Lower lobe of right lung (tissue), 2 donors: ENCODE results near the gene CEP70. TPM values are rescaled to one million over a fixed set of nuclear protein-coding genes. Genes with fewer than 3 reads are reported as not detected.
"Not testable (repeated sequence)": the region's sequence is repeated elsewhere in the genome, so short reads cannot be mapped to it uniquely, and the experiment has no call there.

Experiments used
- ATAC-seq, 2 donors: fragments of 200-7000 bp; cut with Tn5 transposase; one replicate each; pipeline ENCODE4 v1.9.1; 2020 to 2022; ENCODE audit warnings: mild to moderate bottlenecking in 2 of 2, moderate library complexity in 2 of 2
- DNase-seq: peaks from one replicate; pipeline ENCODE4 v3.0.0-alpha.2; 2020
- H3K27ac ChIP-seq: fragments of 200-600 bp; one replicate; pipeline ENCODE4 v1.8.0; 2022
- H3K27me3 ChIP-seq: fragments of 200-600 bp; one replicate; pipeline ENCODE4 v1.8.0; 2022; ENCODE audit warnings: low read depth
- H3K36me3 ChIP-seq: fragments of 200-600 bp; one replicate; pipeline ENCODE4 v1.8.0; 2022; ENCODE audit warnings: mild to moderate bottlenecking
- H3K4me1 ChIP-seq: fragments of 200-600 bp; one replicate; pipeline ENCODE4 v1.8.0; 2022
- H3K4me3 ChIP-seq: fragments of 200-600 bp; one replicate; pipeline ENCODE4 v1.8.0; 2022; ENCODE audit warnings: mild to moderate bottlenecking
- H3K9me3 ChIP-seq: fragments of 200-600 bp; one replicate; pipeline ENCODE4 v1.8.0; 2022
- CTCF ChIP-seq: fragments of 200-600 bp; IDR thresholded peaks from one replicate; pipeline ENCODE4 v1.8.0; 2022; ENCODE audit warnings: antibody characterized with exemption, mild to moderate bottlenecking
- intact Hi-C: fragments of 100-400 bp; cut with DNase I; formaldehyde crosslinking; loops from one replicate; pipeline ENCODE4 v1.11.0; 2022
- total RNA-seq: library from RNA; stranded (reverse); fragmentation: NEBNext Ultra II Directional; extraction: Animal tissue kit (Norgen Biotek cat#: 25700); gene quantifications from one replicate; pipeline ENCODE4 v1.2.1, GENCODE V29; 2021
- donor health status: DM: no; HTN: yes; CAD: no; lungs with severe emphysema.

Gene CEP70
- total RNA-seq, 1 donor from 2014 or later, result 45.2 TPM

- Histone ChIP-seq H3K9me3 (no peaks in the 10 kb centered on the region), H3K27me3 (no peaks in the 10 kb centered on the region), H3K4me3 (no peak overlapping the region), H3K4me1 (peaks cover 9% of the 10 kb centered on the region), H3K36me3 (peaks cover 7% of the 10 kb centered on the region), H3K27ac (no peak overlapping the region)
- no peak for TF ChIP-seq CTCF
- ATAC-seq (no peak), DNase-seq (no peak)
- intact Hi-C loops, result no loop called here
Observed at GRCh38 chr3:138494607-138494929, 99.5 kb downstream of the CEP70 start.

DNA sequence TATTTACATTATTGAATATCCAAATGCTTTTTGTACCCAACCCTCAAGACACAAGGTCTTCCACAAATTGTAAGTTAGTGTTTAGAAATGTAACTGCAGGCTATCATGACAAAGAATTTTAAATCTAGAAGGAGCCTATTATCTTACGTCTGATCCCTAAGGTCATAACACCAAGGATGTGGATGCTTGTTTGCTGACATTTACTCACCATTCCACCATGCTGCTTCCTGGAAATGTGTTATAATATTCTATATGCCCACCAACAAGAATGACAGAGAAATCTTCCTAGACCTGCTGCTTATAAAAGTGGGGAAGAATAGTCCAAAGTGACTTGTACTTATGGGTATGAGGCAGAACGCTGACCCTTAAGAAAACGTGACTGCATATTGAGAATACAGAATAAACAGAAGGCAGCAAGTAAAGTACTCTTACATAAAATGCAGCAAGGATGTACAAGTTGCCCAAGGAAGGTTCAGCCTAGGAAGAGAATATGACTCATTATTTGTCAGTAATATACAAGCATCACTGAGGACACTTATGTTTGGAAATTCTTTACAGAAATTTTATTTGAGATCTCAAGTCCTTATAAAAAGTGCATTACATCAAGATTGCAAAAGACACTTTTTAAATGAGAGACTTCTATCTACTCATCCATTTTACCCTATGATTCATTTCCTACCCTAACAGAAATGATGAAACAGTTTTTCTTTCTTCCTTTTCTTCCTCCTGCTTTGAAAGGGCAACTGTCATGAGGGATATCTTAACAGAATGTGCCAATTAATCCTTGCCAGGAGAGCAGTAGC lies 100.1 kb downstream of the CEP70 start:
- intact Hi-C loops, result no loop called here
- no peaks in the 10 kb centered on the region for H3K9me3 ChIP-seq
- peaks cover 1% of the 10 kb centered on the region for H3K36me3 ChIP-seq
- ATAC-seq, result peak; percentile 83 to 87
- no peaks in the 10 kb centered on the region for H3K27me3 ChIP-seq
- DNase-seq, result no peak
- TF ChIP-seq CTCF, result no peak
- no peak overlapping the region for H3K4me3 ChIP-seq
- no peak overlapping the region for H3K27ac ChIP-seq
- H3K4me1 ChIP-seq, result peaks cover 9% of the 10 kb centered on the region

- H3K27ac ChIP-seq, result no peak overlapping the region
- peak; percentile 16 to 23 for ATAC-seq
- no peak for DNase-seq
- intact Hi-C loops, result no loop called here
- peaks cover under 1% of the 10 kb centered on the region for H3K9me3 ChIP-seq
- no peaks in the 10 kb centered on the region for H3K36me3 ChIP-seq
- H3K4me3 ChIP-seq, result no peak overlapping the region
- H3K4me1 ChIP-seq, result peaks cover 9% of the 10 kb centered on the region
- no peaks in the 10 kb centered on the region for H3K27me3 ChIP-seq
- no peak for TF ChIP-seq CTCF
Observed at GRCh38 chr3:138492980-138493675, 100.9 kb downstream of the CEP70 start.

- Histone ChIP-seq H3K27ac (no peak overlapping the region), H3K27me3 (no peaks in the 10 kb centered on the region), H3K4me1 (peaks cover 9% of the 10 kb centered on the region), H3K36me3 (no peaks in the 10 kb centered on the region), H3K9me3 (peaks cover 12% of the 10 kb centered on the region), H3K4me3 (no peak overlapping the region)
- ATAC-seq (no peak), DNase-seq (no peak)
- no peak for TF ChIP-seq CTCF
- intact Hi-C loops, result no loop called here
Observed at GRCh38 chr3:138491971-138492370, 102.1 kb downstream of the CEP70 start.

GRCh38 chr3:138486580-138486979 lies 107.5 kb downstream of the CEP70 start:
- H3K36me3 ChIP-seq, H3K4me1 ChIP-seq, H3K27ac ChIP-seq, H3K4me3 ChIP-seq, H3K27me3 ChIP-seq, intact Hi-C loops, ATAC-seq, DNase-seq: not testable (repeated sequence)
- H3K9me3 ChIP-seq, result peaks cover 25% of the 10 kb centered on the region

- H3K4me3 ChIP-seq, ATAC-seq, H3K27me3 ChIP-seq, intact Hi-C loops, H3K4me1 ChIP-seq, H3K36me3 ChIP-seq, DNase-seq, H3K27ac ChIP-seq: not testable (repeated sequence)
- peaks cover 25% of the 10 kb centered on the region for H3K9me3 ChIP-seq
Observed at GRCh38 chr3:138484672-138485071, 109.4 kb downstream of the CEP70 start.
